GM12878 (cell line): ENCODE measurements around the gene ZNF230. TPM values are rescaled to one million over a fixed set of nuclear protein-coding genes. Genes with fewer than 3 reads are reported as not detected.

Experiments used
- ATAC-seq: fragments of 200-7000 bp; cut with Tn5 transposase; 3 replicates; pipeline ENCODE4 v1.9.1; 2020; ENCODE audit warnings: mild to moderate bottlenecking, moderate library complexity
- BruUV-seq: library from RNA; stranded (reverse); fragments of 400-500 nt; replicated peaks from 2 replicates; lab custom pipeline; 2021; lab: Mats Ljungman, UMichigan
- CTCF ChIA-PET: fragments of 300-600 bp; sonication (Branson Sonifier 250); formaldehyde crosslinking; extraction: SDS; loops from one replicate; lab custom pipeline; 2021; ENCODE audit warnings: inconsistent platforms; lab: Yijun Ruan, JAX
- POLR2A ChIA-PET: fragments of 350-600 bp; formaldehyde crosslinking; extraction: SDS; loops from one replicate; lab custom pipeline; 2021; ENCODE audit warnings: inconsistent platforms; lab: Charles Lee
- RAD21 ChIA-PET: fragments of 300-600 bp; sonication (Branson Sonifier 250); formaldehyde crosslinking; loops from one replicate; lab custom pipeline; 2023; ENCODE audit warnings: antibody characterized with exemption; ENCODE audit not compliant: unreplicated experiment; lab: Charles Lee
- SMC1A ChIA-PET: fragments of 300-600 bp; sonication (Branson Sonifier 250); formaldehyde crosslinking; loops from one replicate; lab custom pipeline; 2023; ENCODE audit not compliant: unreplicated experiment, uncharacterized antibody; lab: Charles Lee
- DNase-seq: peaks from one replicate; pipeline ENCODE4 v3.0.0-alpha.2; 2011; ENCODE audit warnings: low read depth, low spot score
- FAIRE-seq: peaks from 3 replicates; lab custom pipeline; 2011; peaks lifted over from hg19 to GRCh38; lab: Jason Lieb, UNC
- H2AFZ ChIP-seq: 2 replicates; pipeline ENCODE4 v1.6.0; 2011; ENCODE audit warnings: low read depth, low read length, control low read depth; ENCODE audit not compliant: control insufficient read depth
- H3K27ac ChIP-seq: 2 replicates; pipeline ENCODE4 v1.5.1; 2011; ENCODE audit warnings: control low read depth; ENCODE audit not compliant: control insufficient read depth, insufficient read depth
- H3K27me3 ChIP-seq, 2 experiments: replicated peaks in 1 of 2; 2 replicates each; pipeline versions ENCODE4 v1.6.0 to v1.6.1; 2011; ENCODE audit warnings: low read length in 1 of 2; ENCODE audit not compliant: control insufficient read depth in 2 of 2, insufficient read depth in 2 of 2
- H3K36me3 ChIP-seq, 2 experiments: 2 replicates each; pipeline ENCODE4 v1.5.1; 2011; ENCODE audit warnings: low read length in 1 of 2; ENCODE audit not compliant: control insufficient read depth in 2 of 2, insufficient read depth in 2 of 2
- H3K4me1 ChIP-seq: 2 replicates; pipeline ENCODE4 v1.6.1; 2011; ENCODE audit warnings: mild to moderate bottlenecking, low read length, moderate library complexity, mixed read lengths; ENCODE audit not compliant: control insufficient read depth, insufficient read depth
- H3K4me2 ChIP-seq: 2 replicates; pipeline ENCODE4 v1.6.0; 2011; ENCODE audit warnings: control low read depth; ENCODE audit not compliant: control insufficient read depth, insufficient read depth
- H3K4me3 ChIP-seq: fragments of 200-600 bp; sonication (generic); 2 replicates; pipeline ENCODE4 v1.5.1; 2016
- H3K79me2 ChIP-seq: 2 replicates; pipeline ENCODE4 v1.6.0; 2011; ENCODE audit warnings: low read length; ENCODE audit not compliant: control insufficient read depth, insufficient read depth
- H3K9ac ChIP-seq: 2 replicates; pipeline ENCODE4 v1.8.0; 2011; ENCODE audit warnings: low read length, control low read depth, mixed read lengths; ENCODE audit not compliant: control insufficient read depth, insufficient read depth
- H3K9me3 ChIP-seq: replicated peaks from 3 replicates; pipeline ENCODE4 v1.5.1; 2011; ENCODE audit warnings: mild to moderate bottlenecking, low read length; ENCODE audit not compliant: control insufficient read depth, insufficient read depth
- H4K20me1 ChIP-seq: 2 replicates; pipeline ENCODE4 v1.6.0; 2011; ENCODE audit not compliant: control insufficient read depth, insufficient read depth
- CBX5 ChIP-seq: sonication (generic); IDR thresholded peaks from 2 replicates; pipeline ENCODE4 v1.6.1; 2016; ENCODE audit warnings: low read depth, moderate library complexity, mild to moderate bottlenecking, inconsistent platforms
- KLF5 ChIP-seq: fragments of 450-650 bp; IDR thresholded peaks from 2 replicates; pipeline ENCODE4 v1.6.1; 2014; ENCODE audit warnings: mild to moderate bottlenecking; ENCODE audit not compliant: partially characterized antibody
- NR2C1 ChIP-seq: fragments of 450-650 bp; IDR thresholded peaks from 2 replicates; pipeline ENCODE4 v1.6.1; 2017; ENCODE audit warnings: antibody characterized with exemption, mild to moderate bottlenecking, moderate library complexity
- PAX5 ChIP-seq: IDR thresholded peaks from 2 replicates; pipeline ENCODE4 v1.6.1; 2011; ENCODE audit warnings: low read depth, low read length, borderline replicate concordance
- PBX3 ChIP-seq: IDR thresholded peaks from 2 replicates; pipeline ENCODE4 v1.6.1; 2011; ENCODE audit warnings: mild to moderate bottlenecking, low read depth, low read length, moderate library complexity; ENCODE audit not compliant: insufficient replicate concordance
- SPI1 ChIP-seq: IDR thresholded peaks from 2 replicates; pipeline ENCODE4 v1.6.1; 2011; ENCODE audit warnings: low read depth, mild to moderate bottlenecking, low read length, moderate library complexity, borderline replicate concordance; ENCODE audit not compliant: insufficient read depth
- TCF7 ChIP-seq: IDR thresholded peaks from 2 replicates; pipeline ENCODE4 v1.6.1; 2014; ENCODE audit warnings: antibody characterized with exemption, borderline replicate concordance
- ZNF217 ChIP-seq: fragments of 450-650 bp; IDR thresholded peaks from 2 replicates; pipeline ENCODE4 v1.6.1; 2017; ENCODE audit warnings: antibody characterized with exemption, mild to moderate bottlenecking
- WGBS: methylation state at CpG from one replicate; pipeline ENCODE4 v1.1.6; 2016; ENCODE audit warnings: low lambda C conversion rate; ENCODE audit not compliant: insufficient replicate concordance, insufficient coverage; ENCODE audit errors: missing lambda C conversion rate; 5-methylcytosine and 5-hydroxymethylcytosine counted together
- in situ Hi-C: fragments of 300-500 bp; cut with MboI; formaldehyde crosslinking; loops from 9 replicates; pipeline ENCODE4 v1.14.3; 2018; ENCODE audit warnings: mixed read lengths
- intact Hi-C: fragments of 100-400 bp; cut with micrococcal nuclease; formaldehyde crosslinking; loops from one replicate; pipeline ENCODE4 v1.14.2; 2022; ENCODE audit not compliant: unreplicated experiment
- polyA plus RNA-seq, 11 experiments: library from polyadenylated mRNA; depleted of rRNA in 4 of 11; unstranded in 6 of 11; stranded (reverse) in 5 of 11; fragments of >200 nt; fragmentation: Nextera tagmentation in 4 of 11; fragmentation: Illumina TruSeq in 1 of 11; extraction: Ambion mirVana in 4 of 11; extraction: Trizol in 1 of 11; gene quantifications; 1 replicate in 1 of 11; 2 replicates in 10 of 11; pipeline versions ENCODE4 v1.2.1 to v1.2.3, GENCODE V29; 2011 to 2016; ENCODE audit warnings: inconsistent platforms in 2 of 11, missing spikeins in 2 of 11, low read depth in 1 of 11
- total RNA-seq, 4 experiments: library from RNA; depleted of rRNA in 3 of 4; stranded (reverse); fragments of >200 nt in 3 of 4; fragmentation: Illumina TruSeq in 1 of 4; extraction: Trizol in 1 of 4; gene quantifications; 2 replicates each; pipeline versions ENCODE4 v1.2.1 to v1.2.3, GENCODE V29; 2013 to 2021
- TF ChIP-seq, protein P1 (sequence below): IDR thresholded peaks from 2 replicates; pipeline ENCODE4 v1.6.1; 2012; ENCODE audit warnings: low read length, inconsistent platforms

ZNF230 gene
- total and polyA plus RNA-seq, 10 of the 15 experiments (the other 5 are each of a cell fraction or from before 2014, with no cell fraction given), result 1.8 to 9.1 (median 3.5) TPM

DNA sequence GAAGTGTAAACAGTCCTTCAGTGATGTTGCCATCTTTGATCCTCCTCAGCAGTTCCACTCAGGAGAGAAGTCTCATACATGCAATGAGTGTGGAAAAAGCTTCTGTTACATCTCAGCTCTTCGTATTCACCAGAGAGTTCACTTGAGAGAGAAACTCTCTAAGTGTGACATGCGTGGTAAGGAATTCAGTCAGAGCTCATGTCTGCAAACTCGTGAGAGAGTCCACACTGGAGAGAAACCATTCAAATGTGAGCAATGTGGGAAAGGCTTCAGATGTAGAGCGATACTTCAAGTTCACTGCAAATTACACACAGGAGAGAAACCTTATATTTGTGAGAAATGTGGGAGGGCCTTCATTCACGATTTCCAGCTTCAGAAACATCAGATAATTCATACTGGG, 7.7 kb downstream of the ZNF230 start:
- no peak for DNase-seq
- RAD21 ChIA-PET, result no interaction called here
- H3K4me3 ChIP-seq, result no peak overlapping the region
- H3K27me3 ChIP-seq, result no peaks in the 10 kb centered on the region
- H2AFZ ChIP-seq, result no peak overlapping the region
- no peak overlapping the region for H3K27ac ChIP-seq
- intact Hi-C loops, result no loop called here
- no peaks in the 10 kb centered on the region for H4K20me1 ChIP-seq
- in situ Hi-C loops, result no loop called here
- no peaks in the 10 kb centered on the region for H3K4me1 ChIP-seq
- no peak for ATAC-seq
- H3K4me2 ChIP-seq, result no peak overlapping the region
- POLR2A ChIA-PET, result no interaction called here
- BruUV-seq, result no TSS peak
- no peak overlapping the region for H3K9ac ChIP-seq
- 78% methylated on average over 5 of the region's 5 CpGs for WGBS
- CTCF ChIA-PET, result interaction anchor here (1.2 kb wide), 1 partner anchor 63 kb away, joined by 3 read pairs; no protein-coding TSS in a partner anchor
- FAIRE-seq, result no peak
- H3K36me3 ChIP-seq, result peaks cover 8 to 37% of the 10 kb centered on the region in 2 experiments
- no peaks in the 10 kb centered on the region for H3K79me2 ChIP-seq
- SMC1A ChIA-PET, result no interaction called here
- TF ChIP-seq TCF7 (no peak), CBX5 (peak; percentile 91; the same call in 1 of the 2 replicates), KLF5 (peak; percentile 84), ZNF217 (0 out of 2 replicates have a peak, but pooled peaks have one; percentile 50)
- TF ChIP-seq, all 136 proteins: peak for 3
- peaks cover 28% of the 10 kb centered on the region for H3K9me3 ChIP-seq

GRCh38 chr19:44019498-44019897, 16.7 kb downstream of the ZNF230 start:
- ChIA-PET RAD21 (no interaction called here), POLR2A (no interaction called here), CTCF (no interaction called here), SMC1A (no interaction called here)
- Histone ChIP-seq H3K27ac (no peak overlapping the region), H3K36me3 (no peaks in the 10 kb centered on the region), H3K9me3 (no peaks in the 10 kb centered on the region; the same call in 2 of the 3 replicates), H3K9ac (no peak overlapping the region), H3K79me2 (no peaks in the 10 kb centered on the region), H2AFZ (no peak overlapping the region), H3K4me2 (no peak overlapping the region), H3K4me1 (no peaks in the 10 kb centered on the region), H3K27me3 (no peaks in the 10 kb centered on the region), H3K4me3 (no peak overlapping the region), H4K20me1 (no peaks in the 10 kb centered on the region)
- DNase-seq, result no peak
- WGBS, result 0% methylated on average over 2 of the region's 2 CpGs
- TF ChIP-seq PAX5 (no peak), PBX3 (no peak), SPI1 (no peak), NR2C1 (no peak)
- TF ChIP-seq, protein P1, sequence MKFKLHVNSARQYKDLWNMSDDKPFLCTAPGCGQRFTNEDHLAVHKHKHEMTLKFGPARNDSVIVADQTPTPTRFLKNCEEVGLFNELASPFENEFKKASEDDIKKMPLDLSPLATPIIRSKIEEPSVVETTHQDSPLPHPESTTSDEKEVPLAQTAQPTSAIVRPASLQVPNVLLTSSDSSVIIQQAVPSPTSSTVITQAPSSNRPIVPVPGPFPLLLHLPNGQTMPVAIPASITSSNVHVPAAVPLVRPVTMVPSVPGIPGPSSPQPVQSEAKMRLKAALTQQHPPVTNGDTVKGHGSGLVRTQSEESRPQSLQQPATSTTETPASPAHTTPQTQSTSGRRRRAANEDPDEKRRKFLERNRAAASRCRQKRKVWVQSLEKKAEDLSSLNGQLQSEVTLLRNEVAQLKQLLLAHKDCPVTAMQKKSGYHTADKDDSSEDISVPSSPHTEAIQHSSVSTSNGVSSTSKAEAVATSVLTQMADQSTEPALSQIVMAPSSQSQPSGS, result no peak
- in situ Hi-C loops (no loop called here), intact Hi-C loops (no loop called here)
- FAIRE-seq, result no peak
- ATAC-seq, result no peak
- BruUV-seq, result no TSS peak
